ENCODE measurements around the gene NAA40. TPM values are rescaled to one million over a fixed set of nuclear protein-coding genes. Genes with fewer than 3 reads are reported as not detected.
A peak's percentile ranks its signal among the peaks of the same experiment; 100 is the strongest.

NAA40 gene
- total RNA-seq, 2 donors from 2014 or later = 10.3 to 11.3 TPM

DNA sequence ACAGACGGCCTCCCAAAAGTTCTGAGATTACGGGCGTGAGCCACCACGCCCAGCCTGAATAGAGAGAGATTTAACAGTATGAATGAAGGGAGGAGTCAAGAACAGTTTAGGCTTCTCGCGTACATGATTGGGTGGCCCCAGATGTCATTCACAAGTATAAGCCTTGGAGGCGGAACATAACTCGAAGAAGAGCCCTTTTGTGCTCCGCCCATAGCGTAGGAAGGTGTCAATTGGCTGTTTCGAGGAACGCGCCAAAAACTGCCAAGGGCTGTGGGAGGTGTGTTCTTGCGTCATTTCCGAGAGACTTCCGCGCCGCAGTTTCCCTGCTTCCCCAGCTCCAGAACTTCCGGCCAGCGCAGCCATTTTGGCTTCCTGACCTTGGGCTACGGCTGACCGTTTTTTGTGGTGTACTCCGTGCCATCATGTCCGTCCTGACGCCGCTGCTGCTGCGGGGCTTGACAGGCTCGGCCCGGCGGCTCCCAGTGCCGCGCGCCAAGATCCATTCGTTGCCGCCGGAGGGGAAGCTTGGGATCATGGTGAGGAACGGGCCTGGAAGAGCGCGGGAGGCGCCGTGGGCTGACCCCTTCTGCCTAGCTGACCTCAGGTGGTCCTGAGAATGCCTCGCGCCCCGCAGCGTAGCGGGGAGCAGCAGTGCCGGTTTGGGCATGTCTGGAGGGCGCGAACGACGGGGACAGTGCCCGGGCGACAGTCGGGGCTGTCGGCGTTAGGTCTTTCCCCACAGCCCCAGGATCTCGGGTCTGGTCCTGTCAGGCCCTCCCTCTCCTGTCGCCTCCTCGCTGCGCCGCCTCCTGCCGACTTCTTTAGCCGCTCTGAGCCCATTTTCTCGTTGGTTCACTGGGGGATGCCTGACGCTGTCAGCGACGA is 35.7 kb downstream of the NAA40 start, which contains the start of gene COX8A:
TSS of gene COX8A (plus strand) at position 362 of the 885 bp plus-strand sequence. CDS start at position 423, 61 bp downstream.
- peak; percentile 99 for DNase-seq (ENCODE audit: low spot score)

DNA sequence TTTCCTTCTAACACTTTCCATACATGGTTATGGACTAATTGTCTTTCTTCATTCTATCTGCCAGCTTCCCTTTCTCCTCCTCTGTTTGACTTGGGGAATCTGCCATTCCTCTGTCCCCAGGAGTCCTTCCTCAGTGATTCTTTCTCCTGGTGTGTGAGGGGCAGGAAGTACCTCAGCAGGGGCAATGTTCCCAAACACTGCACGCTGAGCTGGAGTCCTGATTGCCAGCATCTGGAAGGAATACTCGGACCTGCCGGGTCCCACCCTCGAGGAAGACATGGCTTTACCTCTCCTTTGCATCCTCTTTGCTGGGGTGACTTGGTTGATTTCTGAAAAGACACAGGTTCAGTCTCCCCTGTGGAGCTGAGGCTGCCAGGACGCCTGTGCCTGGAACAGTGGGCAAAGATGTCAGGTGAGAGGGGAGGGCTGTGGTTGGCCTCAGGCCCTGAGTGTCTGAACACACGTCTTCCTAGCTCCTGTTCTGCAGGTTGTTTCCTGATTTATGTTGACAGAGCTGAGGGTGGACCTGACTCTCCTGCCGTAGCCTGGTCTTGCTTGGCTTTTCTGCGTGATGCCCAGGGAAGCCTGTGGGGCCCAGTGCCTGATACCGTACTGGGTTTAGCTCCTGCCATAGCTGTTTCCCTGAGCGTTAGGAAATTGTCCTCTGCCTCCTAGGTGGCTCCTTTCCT is 39.9 kb downstream of the NAA40 start:
- intact Hi-C loops (cut with DNase I) = no loop called here

More for the DNA sequence above, 35.7 kb downstream of the NAA40 start, which contains the start of gene COX8A:
- intact Hi-C loops (cut with DNase I) = loop anchor here in 1 of 2 donors (5.0 kb wide), 1 partner anchor 1048 kb away; no protein-coding TSS in a partner anchor

DNA sequence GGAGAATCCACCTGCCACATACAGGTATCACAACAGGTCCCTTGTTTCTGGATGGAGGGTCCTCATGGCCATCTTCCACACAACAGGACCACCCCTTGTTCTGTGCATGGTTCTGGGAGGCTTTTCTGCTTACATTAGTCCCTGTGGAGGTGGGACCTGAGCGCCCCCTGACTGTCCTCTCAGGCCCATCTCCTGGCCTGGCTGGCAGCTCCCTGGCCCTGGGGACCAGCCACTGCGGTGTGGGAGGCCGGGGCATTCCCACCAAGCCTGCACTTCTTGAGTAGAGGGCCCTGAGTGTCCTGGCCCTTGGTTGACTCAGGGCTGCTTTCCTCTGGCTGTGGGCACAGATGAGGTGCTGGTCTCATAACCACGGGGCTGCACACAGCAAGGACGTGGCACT is 40.6 kb downstream of the NAA40 start:
- DNase-seq (ENCODE audit: low spot score) = no peak
- intact Hi-C loops (cut with DNase I) = no loop called here

More for the DNA sequence above, 39.9 kb downstream of the NAA40 start:
- DNase-seq (ENCODE audit: low spot score) = no peak

DNA sequence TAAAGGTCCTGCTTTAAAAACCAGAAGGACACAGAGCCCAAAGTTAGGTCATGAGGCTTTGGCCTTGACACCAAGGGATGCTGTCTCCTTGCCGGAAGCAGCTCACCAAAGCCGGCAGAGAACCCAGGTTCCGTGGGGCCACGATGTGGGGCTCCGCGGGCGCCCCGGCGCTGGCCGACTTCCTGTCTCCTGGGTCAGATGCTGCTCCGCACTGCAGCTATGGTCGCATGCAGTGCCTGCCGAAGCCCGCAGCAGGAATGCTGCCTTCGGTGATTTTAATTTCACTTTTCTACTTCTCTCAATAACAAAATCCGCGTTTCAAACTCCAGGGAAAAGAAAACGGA is 47.0 kb downstream of the NAA40 start:
- no peak for DNase-seq (ENCODE audit: low spot score)
- intact Hi-C loops (cut with DNase I) = no loop called here

DNA sequence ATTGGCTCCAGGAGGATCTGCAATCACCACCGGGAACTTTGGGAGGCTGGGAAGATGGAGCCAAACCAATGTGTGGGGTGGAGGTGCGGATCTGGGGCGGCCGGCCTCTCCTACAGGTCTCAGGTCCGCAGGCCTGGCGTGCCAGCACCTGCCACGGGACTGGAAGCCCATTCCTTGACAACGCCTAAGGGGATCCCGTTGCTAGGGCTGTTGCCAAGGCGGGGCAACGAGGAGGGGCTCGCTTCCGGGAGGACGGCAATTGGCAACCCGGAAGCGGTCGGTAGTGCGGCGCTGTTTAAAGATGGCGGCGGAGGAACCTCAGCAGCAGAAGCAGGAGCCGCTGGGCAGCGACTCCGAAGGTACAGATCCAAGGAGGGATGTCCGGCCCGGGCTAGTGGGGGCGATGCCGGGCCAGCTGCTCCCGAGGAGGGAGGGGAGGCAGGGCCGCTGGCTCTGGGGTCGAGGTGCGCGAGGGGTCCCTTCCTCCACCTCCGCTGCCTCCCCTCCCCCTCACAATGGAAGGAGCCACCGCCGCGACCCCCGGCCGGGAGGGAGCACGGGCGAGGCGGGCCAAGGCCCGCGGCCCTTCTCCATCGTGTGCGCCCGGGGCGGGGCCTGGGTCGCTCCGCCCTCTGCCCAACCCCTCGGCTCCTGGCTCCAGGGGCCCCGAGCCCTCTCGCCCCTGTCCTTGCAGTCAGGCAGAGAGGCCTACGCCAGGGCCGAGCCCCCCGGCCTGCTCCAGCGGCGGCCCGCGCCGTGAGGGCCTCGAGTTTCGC is 47.5 kb downstream of the NAA40 start, which contains the start of gene OTUB1:
TSS of gene OTUB1 (plus strand) at position 283 of the 776 bp plus-strand sequence. CDS start at position 302, 19 bp downstream.
- peak; percentile 96 for DNase-seq (ENCODE audit: low spot score)
- intact Hi-C loops (cut with DNase I) = no loop called here

DNA sequence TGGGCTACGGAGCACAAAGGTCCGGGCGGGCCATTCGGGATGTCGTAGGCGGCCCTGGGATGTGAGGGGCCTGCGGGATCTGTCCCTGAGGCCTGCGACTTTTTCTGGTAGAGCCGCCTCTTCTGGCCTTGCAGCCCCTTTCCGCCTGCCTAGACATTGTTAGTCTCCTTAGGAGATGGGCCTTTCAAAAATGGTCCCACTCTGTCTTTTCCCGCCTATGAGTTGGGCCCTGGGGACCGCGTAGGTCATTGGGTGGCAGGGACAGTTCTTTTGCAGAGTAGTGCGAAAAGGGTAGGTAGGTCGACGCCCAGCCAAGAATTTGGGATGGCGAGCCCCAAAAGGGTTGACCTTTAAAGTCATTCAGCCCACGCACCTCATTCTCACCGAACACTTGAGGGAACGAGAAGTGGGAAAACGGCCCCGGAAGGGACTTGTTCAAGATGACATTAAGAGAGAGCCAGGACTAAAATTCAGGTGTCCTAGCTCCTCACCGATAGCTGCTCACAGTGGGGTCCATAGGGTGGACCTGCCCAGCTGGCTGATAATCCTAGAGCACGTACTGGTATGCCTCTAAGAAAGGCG is 48.2 kb downstream of the NAA40 start:
- intact Hi-C loops (cut with DNase I) = no loop called here
- no peak for DNase-seq (ENCODE audit: low spot score)

DNA sequence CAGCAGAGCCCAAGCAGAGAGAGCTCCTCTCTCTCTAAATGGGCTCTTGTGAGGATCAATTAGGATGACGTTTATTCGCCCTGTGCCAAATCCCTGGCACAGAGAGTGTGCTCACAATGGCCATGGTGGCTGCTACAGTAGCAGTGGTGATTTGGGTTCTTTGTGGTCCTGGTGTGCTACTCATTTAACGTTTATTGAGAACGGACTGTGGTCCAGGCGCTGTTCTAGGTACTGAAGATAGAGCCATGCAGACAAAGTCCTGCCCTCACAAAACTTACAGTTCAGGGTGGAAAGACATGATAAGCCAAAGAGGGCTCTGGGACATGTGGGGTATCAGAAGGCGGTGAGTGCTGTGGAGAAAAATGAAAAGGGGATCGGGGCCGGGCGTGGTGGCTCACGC is 52.8 kb downstream of the NAA40 start:
- intact Hi-C loops (cut with DNase I) = no loop called here
- no peak for DNase-seq (ENCODE audit: low spot score)

DNA sequence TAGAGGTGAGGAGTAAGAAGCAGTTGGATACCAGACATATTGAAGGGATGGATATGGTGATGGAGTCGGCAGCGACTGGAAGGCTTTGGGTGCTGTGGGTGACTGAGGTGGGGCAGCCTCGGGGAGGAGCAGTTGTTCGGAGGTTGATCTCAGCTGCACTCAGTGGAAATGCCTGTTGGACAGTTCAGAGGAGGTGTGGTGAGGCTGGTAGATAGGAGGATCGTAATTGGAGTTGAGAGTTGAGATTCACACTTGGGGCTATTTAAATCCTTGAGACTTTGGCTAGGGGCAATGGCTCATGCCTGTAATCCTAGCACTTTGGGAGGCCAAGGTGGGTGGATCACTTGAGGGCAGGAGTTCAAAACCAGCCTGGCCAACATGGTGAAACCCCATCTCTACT is 54.3 kb downstream of the NAA40 start:
- intact Hi-C loops (cut with DNase I) = no loop called here
- DNase-seq (ENCODE audit: low spot score) = no peak

DNA sequence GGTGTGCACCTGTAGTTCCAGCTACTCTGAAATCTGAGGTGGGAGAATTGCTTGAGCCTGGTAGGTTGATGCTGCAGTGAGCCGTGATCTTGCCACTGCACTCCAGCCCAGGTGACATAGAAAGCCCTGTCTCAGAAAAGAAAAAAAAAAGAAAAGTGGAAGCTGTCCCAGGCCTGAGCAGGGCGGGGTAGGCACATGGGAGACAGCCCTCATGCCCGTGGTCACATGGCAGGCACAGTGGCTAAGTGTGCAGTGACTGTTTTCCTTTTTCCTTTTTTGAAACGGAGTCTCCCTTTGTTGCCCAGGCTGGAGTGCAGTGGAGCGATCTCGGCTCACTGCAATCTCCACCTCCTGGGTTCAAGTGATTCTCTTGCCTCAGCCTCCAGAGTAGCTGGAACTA is 55.2 kb downstream of the NAA40 start:
- intact Hi-C loops (cut with DNase I) = no loop called here
- no peak for DNase-seq (ENCODE audit: low spot score)

DNA sequence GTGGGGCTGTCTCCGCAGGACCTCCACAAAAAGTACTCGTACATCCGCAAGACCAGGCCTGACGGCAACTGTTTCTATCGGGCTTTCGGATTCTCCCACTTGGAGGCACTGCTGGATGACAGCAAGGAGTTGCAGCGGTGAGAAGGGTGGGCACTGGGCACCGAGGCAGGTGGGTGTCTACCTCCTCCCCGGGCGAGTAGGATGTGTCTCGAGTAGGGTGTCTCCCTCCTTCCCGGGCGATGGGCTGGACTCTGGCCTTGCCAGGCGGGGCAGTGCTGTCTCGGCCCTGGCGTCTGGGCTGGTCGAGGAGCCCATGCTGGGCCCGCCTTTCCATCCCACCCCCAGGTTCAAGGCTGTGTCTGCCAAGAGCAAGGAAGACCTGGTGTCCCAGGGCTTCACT is 57.7 kb downstream of the NAA40 start:
- DNase-seq (ENCODE audit: low spot score) = no peak
- intact Hi-C loops (cut with DNase I) = no loop called here

DNA sequence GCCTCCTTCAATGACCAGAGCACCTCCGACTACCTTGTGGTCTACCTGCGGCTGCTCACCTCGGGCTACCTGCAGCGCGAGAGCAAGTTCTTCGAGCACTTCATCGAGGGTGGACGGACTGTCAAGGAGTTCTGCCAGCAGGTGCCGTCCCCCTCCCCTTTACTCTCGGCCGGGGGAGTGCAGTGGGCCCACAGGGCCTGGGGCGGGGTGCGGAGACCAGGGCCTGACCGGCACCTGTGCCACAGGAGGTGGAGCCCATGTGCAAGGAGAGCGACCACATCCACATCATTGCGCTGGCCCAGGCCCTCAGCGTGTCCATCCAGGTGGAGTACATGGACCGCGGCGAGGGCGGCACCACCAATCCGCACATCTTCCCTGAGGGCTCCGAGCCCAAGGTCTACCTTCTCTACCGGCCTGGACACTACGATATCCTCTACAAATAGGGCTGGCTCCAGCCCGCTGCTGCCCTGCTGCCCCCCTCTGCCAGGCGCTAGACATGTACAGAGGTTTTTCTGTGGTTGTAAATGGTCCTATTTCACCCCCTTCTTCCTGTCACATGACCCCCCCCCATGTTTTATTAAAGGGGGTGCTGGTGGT is 58.4 kb downstream of the NAA40 start:
- intact Hi-C loops (cut with DNase I) = no loop called here
- no peak for DNase-seq (ENCODE audit: low spot score)

DNA sequence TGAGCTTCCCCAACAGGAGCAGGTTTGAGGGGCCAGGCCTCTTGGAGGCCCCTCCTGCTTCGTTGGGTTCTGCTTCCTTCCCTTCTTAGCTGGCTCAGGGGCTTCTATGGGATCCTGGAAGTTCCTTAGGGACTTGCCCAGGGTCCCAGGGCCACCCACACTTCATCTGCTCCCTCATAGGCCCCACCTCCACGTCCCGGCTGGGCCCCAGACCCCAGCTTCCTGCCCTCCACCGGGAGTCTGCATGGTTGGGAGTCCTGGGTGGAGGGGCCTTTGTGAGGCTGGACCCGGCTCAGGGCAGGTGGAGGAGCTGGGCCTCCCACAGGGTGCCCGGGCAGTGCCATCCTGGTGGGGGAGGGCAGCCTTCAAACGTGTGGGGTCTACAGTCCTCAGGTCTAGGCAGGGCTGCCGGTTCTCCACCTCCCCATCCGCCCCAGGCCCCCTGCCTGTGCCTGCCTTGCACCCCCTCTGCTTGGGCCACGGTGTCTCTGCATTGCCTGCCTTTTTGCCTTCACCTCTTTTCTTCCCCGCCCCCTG is 59.1 kb downstream of the NAA40 start:
- intact Hi-C loops (cut with DNase I) = no loop called here
- no peak for DNase-seq (ENCODE audit: low spot score)

DNA sequence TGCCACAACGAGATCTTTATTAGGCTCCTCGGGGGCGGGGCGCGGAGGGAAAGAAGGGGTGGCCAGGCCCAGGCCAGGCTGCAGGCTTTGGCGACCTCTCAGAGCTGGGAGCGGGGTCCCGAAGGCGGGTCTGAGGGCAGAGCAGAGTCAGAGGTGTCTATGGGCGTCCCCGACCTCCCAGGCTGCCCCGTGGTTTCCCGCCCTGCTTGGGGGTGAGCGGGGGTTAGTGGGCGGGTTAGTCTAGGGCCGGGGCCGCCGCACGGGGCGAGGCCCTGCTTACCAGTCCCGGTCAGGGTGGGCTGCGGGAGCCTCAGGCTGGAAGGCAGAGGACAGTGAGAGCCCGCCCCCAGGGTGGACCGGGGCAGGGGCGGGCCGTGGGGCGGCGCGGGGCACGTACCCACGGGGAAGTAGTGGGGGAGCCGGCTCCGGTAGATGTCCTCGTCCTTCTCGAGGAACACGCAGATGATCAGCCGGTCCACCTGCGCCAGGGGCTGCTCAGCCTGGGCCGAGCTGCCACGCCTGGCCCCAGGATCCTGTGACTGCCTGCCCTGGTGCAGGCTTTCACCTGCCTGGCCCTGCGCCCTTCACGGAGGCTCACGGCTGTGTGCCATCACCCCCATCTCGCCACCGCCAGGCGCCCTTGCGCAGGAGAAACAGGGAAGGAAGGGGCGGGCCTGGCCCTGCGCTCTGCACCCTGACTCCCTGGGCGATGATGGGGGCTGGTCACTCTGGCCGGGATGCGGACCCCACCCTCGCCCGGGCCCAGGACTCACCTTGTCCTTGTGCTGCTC is 60.0 kb downstream of the NAA40 start:
- DNase-seq (ENCODE audit: low spot score) = no peak
- intact Hi-C loops (cut with DNase I) = no loop called here

DNA sequence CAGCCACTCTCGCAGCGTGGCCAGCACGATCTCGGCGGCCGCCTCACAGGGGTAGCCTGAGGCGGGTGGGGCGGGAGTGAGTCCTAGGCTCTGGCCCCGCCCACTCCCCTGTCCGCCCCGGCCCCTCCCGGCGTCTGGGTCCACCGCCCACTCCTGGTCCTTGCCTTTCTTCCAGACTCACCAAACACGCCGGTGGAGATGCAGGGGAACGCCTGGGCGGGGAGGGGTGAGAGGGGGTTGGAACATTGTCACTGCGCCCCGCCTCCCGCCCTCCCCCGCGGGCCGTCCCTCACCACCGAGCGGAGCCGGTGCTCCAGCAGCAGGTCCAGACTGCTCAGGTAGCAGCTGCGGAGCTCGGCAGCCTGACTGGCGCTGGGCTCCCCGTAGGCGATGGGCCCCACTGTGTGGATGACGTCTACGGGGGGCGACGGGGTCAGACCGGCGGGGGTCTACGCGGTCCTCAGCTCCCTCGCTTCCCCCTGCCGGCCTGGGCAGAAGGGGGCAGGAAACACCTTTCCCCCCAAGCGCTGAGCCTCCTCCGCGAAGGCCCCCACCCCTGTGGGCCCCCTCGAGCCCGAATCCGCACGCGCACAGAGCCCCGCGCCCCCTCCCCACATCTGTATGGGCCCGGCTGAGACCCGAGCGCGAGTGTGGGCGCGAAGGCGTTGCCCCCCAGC is 60.7 kb downstream of the NAA40 start:
- intact Hi-C loops (cut with DNase I) = loop anchor here (2.0 to 5.0 kb wide), 2 partner anchors 149 to 302 kb away; no protein-coding TSS in a partner anchor
- DNase-seq (ENCODE audit: low spot score) = no peak

DNA sequence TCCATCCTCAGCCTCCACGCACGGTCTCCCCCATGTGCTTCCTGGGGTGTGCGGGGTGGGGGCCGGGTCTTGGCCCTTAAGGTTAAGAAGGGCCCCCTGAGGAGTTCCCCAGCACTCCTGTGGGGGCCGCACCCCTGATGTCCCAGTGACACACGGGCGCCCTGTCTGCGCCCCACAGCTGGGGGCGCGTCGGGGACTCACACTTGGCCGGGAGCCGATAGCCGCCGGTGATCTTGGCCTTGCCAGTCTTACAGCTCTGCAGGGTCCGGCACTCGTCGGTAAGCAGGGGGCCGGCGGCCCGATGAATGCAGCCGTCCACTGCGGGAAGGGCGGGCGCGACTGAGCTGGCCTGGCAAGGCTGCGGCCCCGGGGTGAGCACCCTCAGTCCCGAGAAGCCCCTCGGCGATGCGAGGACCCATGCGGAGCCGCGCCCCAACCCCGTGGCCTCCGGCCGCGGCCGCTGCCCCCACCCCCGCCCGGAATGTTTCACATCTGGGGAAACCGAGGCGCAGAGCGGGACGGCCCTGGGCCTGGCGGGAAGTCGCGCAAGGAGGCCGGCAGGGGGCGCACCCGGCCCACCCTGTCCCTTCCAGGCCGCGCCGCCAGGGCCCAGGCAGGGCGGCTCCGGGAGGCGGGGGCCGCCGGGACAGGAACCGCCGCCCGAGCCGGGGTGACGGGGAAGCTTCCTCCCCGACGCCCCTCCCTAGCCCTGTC is 61.4 kb downstream of the NAA40 start:
- peak; percentile 90 for DNase-seq (ENCODE audit: low spot score)
- intact Hi-C loops (cut with DNase I) = loop anchor here (2.0 to 5.0 kb wide), 2 partner anchors 149 to 303 kb away; no protein-coding TSS in a partner anchor

DNA sequence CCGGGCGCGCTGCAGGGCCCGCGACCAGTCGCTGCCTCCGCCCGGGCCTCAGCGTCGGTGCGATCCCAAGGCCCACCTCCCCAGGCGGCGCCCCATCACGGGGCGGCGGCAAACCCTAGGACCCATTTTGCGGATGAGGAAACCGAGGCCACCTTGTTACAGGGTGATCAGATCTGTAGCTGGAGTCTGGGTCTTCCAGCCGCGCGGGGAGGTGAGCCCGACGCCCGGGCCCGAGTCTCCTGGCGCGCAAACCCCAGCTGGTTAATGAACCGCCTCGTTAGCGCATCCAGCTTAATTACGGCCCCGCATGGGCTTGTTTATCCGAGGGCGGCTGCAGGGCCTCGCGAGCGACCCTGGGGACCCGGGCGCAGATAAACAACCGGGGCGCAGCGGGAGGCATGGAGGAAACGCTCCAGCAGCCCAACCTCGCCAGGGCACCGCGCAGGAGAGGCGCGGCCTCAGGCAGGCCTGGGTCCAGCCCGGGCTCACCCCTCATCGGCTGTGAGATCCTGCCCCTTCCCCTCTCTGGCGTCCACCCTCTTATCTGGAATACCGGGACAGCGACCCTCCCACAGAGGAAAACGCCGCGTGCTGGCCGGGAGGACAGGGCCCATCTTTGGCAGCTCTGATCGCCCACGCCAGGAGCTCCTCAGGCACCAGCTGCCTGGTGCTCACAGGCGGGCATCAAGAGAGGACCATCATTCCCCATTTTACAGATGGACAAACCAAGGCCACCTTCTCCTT is 62.1 kb downstream of the NAA40 start:
- no peak for DNase-seq (ENCODE audit: low spot score)
- intact Hi-C loops (cut with DNase I) = loop anchor here (2.0 to 5.0 kb wide), 2 partner anchors 148 to 304 kb away; no protein-coding TSS in a partner anchor
